ENCODE measurements around the gene MYO1H. TPM values are rescaled to one million over a fixed set of nuclear protein-coding genes. Genes with fewer than 3 reads are reported as not detected.

MYO1H gene, protein sequence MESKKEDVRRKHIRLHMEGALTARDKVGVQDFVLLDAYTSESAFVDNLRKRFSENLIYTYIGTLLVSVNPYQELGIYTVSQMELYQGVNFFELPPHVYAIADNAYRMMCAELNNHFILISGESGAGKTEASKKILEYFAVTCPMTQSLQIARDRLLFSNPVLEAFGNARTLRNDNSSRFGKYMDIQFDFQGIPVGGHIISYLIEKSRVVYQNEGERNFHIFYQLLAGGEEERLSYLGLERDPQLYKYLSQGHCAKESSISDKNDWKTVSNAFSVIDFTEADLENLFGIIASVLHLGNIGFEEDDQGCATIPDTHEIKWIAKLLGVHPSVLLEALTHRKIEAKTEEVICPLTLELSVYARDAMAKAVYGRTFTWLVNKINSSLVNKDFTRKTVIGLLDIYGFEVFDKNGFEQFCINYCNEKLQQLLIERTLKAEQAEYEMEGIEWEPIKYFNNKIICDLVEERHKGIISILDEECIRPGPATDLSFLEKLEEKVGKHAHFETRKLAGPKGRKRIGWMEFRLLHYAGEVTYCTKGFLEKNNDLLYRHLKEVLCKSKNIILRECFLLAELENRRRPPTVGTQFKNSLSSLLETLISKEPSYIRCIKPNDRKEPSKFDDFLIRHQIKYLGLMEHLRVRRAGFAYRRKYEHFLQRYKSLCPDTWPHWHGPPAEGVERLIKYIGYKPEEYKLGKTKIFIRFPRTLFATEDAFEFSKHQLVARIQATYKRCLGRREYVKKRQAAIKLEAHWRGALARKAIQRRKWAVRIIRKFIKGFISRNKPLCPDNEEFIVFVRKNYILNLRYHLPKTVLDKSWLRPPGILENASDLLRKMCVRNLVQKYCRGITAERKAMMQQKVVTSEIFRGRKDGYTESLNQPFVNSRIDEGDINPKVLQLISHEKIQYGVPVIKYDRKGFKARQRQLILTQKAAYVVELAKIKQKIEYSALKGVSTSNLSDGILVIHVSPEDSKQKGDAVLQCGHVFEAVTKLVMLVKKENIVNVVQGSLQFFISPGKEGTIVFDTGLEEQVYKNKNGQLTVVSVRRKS
- under 1 TPM in 1 of 4 donors, not detected in 3; 0.38 TPM for total RNA-seq

DNA sequence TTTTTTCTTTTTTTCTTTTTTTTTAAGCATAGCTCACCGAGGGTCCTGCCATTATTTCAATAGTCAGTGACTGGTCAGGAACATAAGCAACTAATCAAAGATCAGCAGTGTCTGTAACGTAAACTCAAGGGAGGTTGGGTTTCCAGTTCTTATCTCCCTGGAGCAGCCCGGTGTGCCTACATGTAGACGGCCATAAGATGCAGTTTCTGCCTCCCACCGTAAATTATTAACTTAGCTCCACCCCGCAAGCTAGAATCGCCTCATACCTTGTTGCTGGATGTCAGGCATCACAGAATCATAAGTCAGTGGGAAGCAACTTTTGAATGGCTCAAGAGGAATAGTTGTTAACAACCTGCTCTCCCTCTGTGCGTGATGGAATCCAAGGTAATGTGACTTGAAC is at the start of gene MYO1H:
MYO1H (plus strand) TSS at position 312 of the 400 bp plus-strand sequence; CDS start at position 373, 61 bp downstream.
- TF ChIP-seq EP300 (IDR thresholded peaks at IDR 0.05) (no peak), POLR2A (IDR thresholded peaks at IDR 0.05) (no peak), POLR2AphosphoS5 (IDR thresholded peaks at IDR 0.05) (no peak)
- TF ChIP-seq, protein P1, sequence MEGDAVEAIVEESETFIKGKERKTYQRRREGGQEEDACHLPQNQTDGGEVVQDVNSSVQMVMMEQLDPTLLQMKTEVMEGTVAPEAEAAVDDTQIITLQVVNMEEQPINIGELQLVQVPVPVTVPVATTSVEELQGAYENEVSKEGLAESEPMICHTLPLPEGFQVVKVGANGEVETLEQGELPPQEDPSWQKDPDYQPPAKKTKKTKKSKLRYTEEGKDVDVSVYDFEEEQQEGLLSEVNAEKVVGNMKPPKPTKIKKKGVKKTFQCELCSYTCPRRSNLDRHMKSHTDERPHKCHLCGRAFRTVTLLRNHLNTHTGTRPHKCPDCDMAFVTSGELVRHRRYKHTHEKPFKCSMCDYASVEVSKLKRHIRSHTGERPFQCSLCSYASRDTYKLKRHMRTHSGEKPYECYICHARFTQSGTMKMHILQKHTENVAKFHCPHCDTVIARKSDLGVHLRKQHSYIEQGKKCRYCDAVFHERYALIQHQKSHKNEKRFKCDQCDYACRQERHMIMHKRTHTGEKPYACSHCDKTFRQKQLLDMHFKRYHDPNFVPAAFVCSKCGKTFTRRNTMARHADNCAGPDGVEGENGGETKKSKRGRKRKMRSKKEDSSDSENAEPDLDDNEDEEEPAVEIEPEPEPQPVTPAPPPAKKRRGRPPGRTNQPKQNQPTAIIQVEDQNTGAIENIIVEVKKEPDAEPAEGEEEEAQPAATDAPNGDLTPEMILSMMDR (IDR thresholded peaks at IDR 0.05) = no peak
- Histone ChIP-seq H3K4me1 (no peaks in the 10 kb centered on the region), H3K27me3 (no peaks in the 10 kb centered on the region), H3K27ac (no peak within 1 kb of the TSS), H3K4me3 (no peak within 1 kb of the TSS), H3K36me3 (no peaks in the 10 kb centered on the region), H3K9me3 (no peaks in the 10 kb centered on the region)
- WGBS = 68% methylated on average over 8 of the region's 8 CpGs
- no peak for DNase-seq (ENCODE audit: low spot score in 2 of 2)

DNA sequence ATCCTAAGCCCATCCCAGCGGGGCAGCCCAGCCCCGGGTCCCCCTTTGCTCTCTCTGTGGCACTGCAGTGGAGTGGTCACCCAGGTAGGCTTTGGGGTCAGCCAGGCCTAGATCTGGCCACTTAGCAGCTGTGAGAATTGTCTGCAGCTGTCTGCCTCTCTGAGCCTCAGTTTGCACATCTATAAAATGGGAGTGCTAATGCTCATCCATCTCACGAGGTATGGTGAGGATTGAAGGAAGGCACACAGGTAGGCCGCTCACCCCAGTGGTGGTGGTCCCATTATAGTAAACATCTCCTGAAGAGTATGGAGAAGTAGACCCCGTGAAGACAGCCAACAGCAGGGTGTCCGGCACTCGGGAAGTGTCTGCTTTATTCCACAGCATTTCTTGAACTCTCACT is 47.9 kb upstream of the MYO1H start:
- H3K36me3 ChIP-seq = no peaks in the 10 kb centered on the region
- peaks cover 17% of the 10 kb centered on the region for H3K27me3 ChIP-seq
- H3K4me3 ChIP-seq = no peak overlapping the region
- DNase-seq (ENCODE audit: low spot score in 2 of 2) = no peak
- H3K9me3 ChIP-seq = no peaks in the 10 kb centered on the region
- TF ChIP-seq, protein P1 (IDR thresholded peaks at IDR 0.05) = no peak
- no peak for TF ChIP-seq EP300 (IDR thresholded peaks at IDR 0.05)
- no peak for TF ChIP-seq POLR2A (IDR thresholded peaks at IDR 0.05)
- TF ChIP-seq POLR2AphosphoS5 (IDR thresholded peaks at IDR 0.05) = no peak
- 89% methylated on average over 7 of the region's 7 CpGs for WGBS
- H3K4me1 ChIP-seq = no peaks in the 10 kb centered on the region
- H3K27ac ChIP-seq = no peak overlapping the region

DNA sequence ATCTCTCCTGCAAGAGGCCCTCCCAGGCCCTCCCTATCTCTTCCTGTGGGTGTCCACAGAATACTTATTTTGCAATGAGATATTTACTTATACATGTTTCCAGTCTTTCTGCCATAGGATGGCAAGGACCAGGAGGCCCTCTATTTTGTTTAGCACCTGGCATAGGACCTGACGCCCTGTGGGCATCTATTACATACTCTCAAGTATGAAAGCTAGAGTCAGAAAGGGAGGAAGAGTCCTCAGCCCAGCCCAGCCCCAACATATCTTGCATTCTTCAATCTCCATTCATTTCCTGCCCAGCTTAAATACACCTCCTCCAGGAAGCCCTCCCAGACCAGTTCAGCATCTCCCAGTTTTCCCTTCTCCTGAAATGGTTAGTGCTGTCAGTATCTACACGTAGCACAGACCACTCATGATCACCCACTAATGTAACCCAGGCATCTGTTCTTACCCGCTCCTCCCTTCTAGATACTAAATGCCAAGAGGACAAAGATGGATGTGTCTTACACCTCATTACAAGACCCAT is 46.0 kb upstream of the MYO1H start:
- H3K9me3 ChIP-seq = no peaks in the 10 kb centered on the region
- no peaks in the 10 kb centered on the region for H3K36me3 ChIP-seq
- no peak for DNase-seq (ENCODE audit: low spot score in 2 of 2)
- no peaks in the 10 kb centered on the region for H3K4me1 ChIP-seq
- TF ChIP-seq EP300 (IDR thresholded peaks at IDR 0.05) (no peak), POLR2AphosphoS5 (IDR thresholded peaks at IDR 0.05) (no peak), POLR2A (IDR thresholded peaks at IDR 0.05) (no peak)
- TF ChIP-seq, protein P1 (IDR thresholded peaks at IDR 0.05) = no peak
- H3K27me3 ChIP-seq = peaks cover 23% of the 10 kb centered on the region
- 79% methylated on average over 3 of the region's 3 CpGs for WGBS
- no peak overlapping the region for H3K4me3 ChIP-seq
- H3K27ac ChIP-seq = no peak overlapping the region

DNA sequence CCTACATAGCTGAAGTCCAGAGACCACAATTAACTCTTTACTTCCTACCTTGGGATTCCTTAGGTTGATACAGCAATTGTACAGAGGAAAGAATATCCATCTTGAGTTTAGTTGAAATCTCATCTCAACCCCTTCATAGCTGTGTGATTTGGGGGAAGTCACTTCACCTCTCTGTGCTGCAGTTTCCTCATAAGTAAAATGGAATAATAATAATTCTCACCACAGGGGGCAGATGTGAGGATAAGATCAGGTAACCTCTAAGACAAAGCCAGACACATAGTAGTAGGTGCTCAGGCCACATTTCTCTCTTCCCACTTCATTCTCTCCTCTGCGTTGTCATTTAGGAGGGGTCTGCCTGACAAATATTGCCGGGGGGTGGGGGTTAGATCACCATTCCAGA is 45.3 kb upstream of the MYO1H start:
- Histone ChIP-seq H3K27ac (no peak overlapping the region), H3K4me3 (no peak overlapping the region), H3K9me3 (no peaks in the 10 kb centered on the region), H3K36me3 (no peaks in the 10 kb centered on the region), H3K27me3 (peaks cover 29% of the 10 kb centered on the region), H3K4me1 (no peaks in the 10 kb centered on the region)
- DNase-seq (ENCODE audit: low spot score in 2 of 2) = no peak
- WGBS = 45% methylated on average over 2 of the region's 2 CpGs
- no peak for TF ChIP-seq POLR2A (IDR thresholded peaks at IDR 0.05)
- TF ChIP-seq EP300 (IDR thresholded peaks at IDR 0.05) = no peak
- TF ChIP-seq POLR2AphosphoS5 (IDR thresholded peaks at IDR 0.05) = no peak
- TF ChIP-seq, protein P1 (IDR thresholded peaks at IDR 0.05) = no peak
